ENCODE data around the gene STEEP1.

Gene STEEP1
- total RNA-seq, result 27.2 to 53.4 reads per million in 2 experiments

DNA sequence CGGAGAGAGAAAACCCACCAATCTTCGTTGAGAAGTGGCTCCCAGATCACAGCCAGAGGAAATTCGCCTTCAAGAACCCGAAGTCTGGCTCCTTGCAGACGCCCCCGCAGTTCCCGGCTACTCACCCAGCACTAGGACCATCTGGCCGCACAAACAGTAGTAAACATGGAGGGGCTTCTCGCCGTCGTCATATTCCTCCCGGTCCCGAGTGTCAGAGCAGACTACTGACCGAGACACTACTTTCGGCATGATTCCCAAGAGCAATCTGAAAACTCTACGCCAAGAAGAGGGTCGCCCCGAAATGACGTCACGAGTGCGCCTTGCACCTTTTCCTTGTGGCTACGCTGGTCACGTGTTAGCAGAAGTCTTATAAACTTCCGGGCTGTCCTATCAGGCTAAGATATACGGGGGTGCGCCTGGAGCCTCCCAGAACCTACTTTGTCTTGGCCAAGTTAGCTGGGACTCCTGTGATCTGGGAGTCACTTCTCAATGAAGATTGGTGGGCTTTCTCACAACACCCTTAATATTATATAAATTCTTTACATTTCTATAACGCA lies at the start of gene STEEP1:
TSS of gene STEEP1 (minus strand) at position 303 of the 557 bp plus-strand sequence. CDS start at position 249, 54 bp downstream.
- DNase-seq (ENCODE audit: low read depth), result peak; percentile 79

- DNase-seq (ENCODE audit: low read depth), result no peak
Measured at GRCh38 chrX:119614776-119615175, 49.6 kb upstream of the STEEP1 start.

DNA sequence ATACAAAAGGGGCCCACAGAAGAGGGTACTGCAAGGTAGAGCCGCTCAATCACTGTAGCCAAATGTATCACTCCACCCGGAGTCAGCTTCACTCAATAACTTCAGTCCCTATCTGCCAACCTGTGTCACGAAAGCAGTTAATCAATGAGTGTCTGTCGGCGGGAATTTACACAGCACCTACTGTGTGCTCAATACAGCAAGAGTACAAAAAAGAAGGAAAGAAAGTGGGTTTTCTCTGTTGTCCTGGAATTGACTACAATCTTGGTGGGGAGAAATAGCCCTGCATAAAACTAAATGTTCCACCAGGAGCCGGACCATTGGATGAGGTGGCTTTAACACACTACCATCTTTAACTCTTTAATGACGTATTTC lies 41.8 kb upstream of the STEEP1 start:
- DNase-seq (ENCODE audit: low read depth), result no peak

GRCh38 chrX:119606280-119607017 lies 41.2 kb upstream of the STEEP1 start, which contains the start of gene NKRF:
Gene NKRF (minus strand): TSS chrX:119606424.
- DNase-seq (ENCODE audit: low read depth), result peak; percentile 91

DNA sequence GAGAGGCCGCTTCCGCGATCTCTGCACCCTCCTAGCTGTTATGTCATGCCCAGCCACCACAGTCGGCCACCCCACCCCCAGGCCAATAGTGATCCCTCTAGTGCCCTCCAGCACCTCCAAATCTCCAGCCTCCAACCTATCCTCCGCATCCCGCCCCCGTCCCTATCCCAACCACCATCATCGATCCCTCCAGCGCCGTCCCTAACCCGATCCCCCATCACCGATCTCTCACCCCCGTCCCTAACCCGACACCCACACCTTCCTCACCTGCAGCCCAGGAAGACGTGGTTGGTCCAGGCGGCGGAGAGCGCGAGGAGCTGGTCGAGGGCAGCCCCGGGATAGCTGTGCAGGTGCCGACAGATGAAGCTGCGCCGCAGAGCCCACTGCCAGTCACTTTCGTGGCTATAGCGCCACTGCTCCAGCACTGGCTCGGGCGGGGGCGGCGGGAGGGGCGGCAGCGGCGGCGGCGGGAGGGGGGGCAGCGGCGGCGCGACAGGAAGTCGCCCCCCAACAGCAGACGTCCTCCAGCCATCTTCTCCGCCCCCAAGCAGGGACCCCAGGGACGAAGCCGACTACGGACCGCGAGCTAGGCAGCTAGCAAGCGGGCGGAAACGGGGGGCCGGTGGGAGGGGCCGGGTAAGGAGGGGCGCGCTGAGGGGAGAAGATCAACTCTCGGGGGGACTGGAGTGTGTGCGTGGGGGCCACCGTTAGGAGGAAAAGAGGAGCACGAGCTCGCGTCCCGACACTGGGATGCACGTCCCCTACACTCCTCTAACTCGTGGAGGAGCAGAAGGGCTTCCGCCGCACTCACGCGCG lies 40.5 kb upstream of the STEEP1 start:
- DNase-seq (ENCODE audit: low read depth), result peak; percentile 18

DNA sequence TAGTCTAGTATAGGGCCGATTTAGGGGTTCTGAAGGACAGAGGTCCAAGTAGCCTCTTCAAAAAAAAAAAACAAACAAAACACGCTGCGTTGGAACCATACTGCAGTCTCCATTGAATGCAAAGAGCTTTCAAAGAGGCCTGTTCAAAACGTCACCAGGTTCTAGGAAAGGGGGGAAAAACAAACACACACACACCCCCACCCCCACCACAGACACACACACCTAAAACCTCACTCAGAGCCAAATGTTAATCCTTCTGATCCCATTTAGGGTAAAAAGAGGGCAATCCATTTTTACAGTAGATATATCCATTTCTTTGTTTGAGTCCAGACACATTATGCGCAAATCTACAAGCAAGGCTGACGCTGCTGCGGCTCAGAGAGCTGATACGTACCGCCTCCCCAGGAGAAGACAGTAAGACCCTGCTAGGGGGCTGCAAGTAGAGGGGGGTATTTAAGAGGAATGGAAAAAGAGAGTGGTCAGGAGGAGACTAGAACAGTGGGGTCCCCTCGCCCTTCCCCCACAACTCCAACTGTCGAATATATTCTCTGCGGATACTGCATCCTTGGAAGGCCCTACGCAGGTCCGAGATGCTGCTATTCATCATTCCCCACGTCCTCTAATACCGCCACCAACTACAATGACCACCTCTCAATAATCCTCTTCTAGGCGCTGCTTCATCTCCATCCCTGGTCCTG lies 39.7 kb upstream of the STEEP1 start:
- no peak for DNase-seq (ENCODE audit: low read depth)

DNA sequence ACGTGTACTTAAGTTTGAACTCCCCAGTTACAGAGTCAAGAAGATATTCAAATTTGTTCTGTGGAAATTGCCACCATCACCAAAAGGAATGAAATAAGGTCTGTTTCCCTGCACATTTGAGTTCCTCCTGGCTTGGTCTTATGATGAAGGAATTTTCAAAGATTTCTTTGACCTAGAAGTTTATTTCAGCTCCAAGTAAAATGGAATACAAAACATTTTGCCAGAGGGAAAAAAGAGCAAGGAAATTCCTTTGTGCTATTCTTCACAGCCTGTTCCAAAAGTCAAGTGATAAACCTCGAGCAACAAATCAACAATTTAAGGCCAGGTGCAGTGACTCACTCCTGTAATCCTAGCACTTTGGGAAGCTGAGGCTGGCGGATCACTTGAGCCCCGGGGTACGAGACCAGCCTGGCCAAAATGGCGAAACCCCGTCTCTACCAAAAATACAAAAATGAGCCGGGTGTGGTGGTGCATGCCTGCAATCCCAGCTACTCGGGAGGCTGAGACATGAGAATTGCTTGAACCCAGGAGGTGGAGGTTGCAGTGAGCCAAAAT lies 37.6 kb upstream of the STEEP1 start:
- DNase-seq (ENCODE audit: low read depth), result no peak

GRCh38 chrX:119589810-119590209 lies 24.6 kb upstream of the STEEP1 start:
- DNase-seq (ENCODE audit: low read depth), result no peak

DNA sequence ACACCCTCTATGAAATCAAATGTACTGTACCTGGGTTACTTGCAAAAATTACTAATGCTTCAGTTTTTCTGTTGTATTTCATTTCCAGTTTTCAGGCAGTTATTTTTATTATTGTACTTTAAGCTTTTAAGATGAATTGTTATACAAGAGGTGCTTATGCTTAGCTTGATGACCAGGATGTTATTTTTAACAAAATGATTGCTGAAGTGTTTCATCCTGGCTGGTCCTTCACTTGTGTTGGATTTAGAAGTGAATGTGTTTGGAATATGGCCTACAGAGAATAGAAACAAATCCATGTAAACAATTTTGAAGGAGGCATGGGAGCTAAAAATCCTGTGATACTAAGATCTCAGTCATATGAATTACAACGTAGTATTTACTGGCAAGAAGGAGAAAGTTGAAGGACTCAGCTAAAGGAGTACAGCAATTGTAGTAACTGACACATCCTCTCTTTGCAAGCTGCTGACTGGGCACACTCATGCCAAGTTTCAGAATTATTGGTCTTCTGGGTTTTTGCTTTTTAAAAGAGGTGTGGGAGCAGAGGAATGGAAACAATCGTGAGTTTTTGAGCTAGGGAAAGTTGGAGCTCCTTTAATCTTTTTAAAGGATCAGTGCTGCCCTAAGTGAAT lies 18.3 kb upstream of the STEEP1 start:
- no peak for DNase-seq (ENCODE audit: low read depth)

GRCh38 chrX:119579414-119579813 lies 14.2 kb upstream of the STEEP1 start:
- DNase-seq (ENCODE audit: low read depth), result no peak

GRCh38 chrX:119574394-119575266 lies 9.4 kb upstream of the STEEP1 start, which contains the start of gene UBE2A:
Gene UBE2A (plus strand): TSS chrX:119574563. CDS start chrX:119574712, 149 bp downstream.
- DNase-seq (ENCODE audit: low read depth), result peak; percentile 84

GRCh38 chrX:119573840-119574393 lies 8.7 kb upstream of the STEEP1 start:
- DNase-seq (ENCODE audit: low read depth), result no peak

DNA sequence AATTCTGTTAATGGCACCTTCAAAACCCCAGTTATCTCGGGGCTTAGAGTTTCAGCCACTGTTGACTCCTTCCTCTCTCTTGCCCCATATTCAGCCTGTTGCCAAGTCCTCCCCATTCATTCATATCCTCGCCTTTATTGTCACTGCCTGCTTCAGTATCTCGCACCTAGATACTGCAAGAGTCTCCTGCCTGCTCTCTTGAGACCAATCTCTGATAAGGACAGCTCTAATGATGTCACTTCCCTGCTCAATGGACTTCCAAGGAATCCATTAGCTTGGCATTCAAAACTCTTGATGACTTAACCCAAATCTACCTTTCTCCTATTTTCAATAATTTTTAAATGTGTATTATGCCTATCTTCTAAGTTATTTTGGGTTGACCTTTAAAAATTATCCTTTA lies 8.0 kb upstream of the STEEP1 start:
- DNase-seq (ENCODE audit: low read depth), result no peak

DNA sequence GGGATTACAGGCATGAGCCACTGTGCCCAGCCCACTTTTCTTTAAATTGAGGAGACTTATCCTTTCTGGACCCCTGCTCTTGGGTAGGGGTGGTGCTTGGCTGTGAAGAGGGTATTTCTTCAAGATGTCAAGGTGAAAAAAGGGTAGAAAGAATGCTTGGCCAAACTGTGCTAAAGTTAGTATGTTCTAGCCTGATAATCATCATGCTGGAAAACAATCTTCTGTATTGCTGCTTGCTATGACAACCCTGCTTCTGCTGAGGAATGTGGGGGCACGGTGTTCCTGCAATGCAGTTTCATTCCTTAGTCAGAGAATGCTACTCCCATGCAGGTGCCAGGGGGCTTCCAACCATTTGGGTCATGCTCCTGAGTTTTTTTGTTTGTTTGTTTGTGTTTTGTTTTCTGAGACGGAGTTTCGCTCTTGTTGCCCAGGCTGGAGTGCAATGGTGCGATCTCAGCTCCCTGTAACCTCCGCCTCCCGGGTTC lies 5.2 kb upstream of the STEEP1 start:
- no peak for DNase-seq (ENCODE audit: low read depth)

DNA sequence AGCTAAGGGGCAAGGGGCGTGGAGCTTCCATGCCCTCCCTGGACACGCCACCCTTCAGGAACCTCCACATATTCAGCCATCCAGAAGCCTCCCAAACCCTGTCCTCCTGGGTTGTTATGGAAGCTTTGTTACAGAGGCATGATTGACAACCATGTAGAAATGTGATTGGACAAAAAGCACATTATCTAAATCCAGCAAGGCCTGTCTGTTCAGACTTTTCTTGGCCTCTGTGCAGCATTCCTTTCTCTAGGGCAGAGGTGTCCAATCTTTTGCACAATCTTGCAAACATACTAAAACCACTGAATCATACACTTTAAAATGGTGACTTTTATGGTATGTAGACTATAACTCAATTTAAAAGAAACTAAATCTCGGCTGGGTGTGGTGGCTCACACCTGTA lies 12.7 kb downstream of the STEEP1 start:
- no peak for DNase-seq (ENCODE audit: low read depth)

DNA sequence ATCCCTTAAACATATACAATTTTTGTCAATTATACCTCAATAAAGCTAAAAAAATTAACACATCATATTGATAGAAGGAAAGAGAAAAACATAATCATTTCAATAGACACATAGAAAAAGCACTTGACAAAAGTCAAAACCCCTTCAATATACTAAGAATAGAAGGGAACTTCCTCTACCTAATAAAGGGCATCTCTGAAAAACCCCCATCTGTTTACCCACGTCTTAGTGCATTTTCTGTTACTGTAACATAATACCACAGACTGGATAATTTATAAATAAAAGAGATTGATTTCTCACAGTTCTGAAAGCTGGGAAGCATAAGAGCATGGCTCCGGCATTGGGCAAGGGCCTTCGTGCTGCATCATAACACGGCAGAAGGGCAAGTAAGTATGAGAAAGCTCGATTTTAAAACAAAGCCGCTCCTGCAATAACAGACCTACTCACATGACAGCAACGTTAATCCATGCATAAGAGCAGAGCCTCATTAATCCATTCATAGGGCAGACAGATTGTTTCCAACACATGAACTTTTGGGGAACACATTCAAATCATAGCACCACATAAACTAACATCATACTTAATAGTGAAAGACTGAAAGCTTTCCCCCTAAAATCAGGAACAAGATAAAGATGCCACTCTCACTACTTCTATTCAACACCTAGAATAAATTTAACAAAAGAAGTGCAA lies 15.7 kb downstream of the STEEP1 start:
- no peak for DNase-seq (ENCODE audit: low read depth)

DNA sequence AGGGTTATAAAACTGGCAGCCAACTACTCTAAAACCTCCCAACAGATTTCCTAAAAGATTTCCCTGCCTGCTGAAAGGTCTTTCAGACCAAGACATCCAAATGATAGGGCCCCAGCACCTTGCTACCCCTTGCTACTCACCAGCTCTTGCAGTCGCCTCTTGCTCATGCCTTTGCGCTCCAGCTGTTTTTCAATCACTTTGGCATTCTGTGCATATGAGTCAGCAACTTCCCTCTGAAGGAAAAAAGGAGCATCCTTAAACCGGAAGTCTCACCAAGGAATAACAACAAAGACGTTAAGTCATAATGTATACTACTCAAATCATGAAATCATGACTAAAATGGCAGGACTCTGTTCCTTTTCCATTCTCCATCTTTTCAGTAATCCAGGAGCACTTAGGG lies 24.0 kb downstream of the STEEP1 start:
- DNase-seq (ENCODE audit: low read depth), result no peak

GRCh38 chrX:119539872-119540271 lies 25.3 kb downstream of the STEEP1 start:
- DNase-seq (ENCODE audit: low read depth), result no peak

DNA sequence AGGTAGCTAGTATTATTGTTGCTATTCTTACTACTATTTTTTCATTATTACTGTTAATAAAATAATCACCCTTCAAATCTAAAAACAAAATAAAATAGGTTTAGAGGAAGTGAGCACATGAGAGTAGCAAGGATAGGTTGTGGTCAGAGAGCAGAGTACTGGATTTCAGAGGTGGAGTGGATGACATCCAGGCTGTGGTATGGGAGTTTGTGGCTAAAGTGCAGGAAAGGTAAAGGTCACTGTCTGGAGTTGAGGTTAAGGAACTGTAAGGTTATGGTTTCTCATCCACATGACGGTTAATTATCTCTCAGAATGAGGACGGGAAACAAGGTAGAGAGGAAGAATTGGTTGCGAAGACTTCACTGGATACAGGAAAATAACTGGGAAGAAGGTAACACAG lies 27.7 kb downstream of the STEEP1 start:
- DNase-seq (ENCODE audit: low read depth), result no peak
